ENCODE results near the gene CUL7. TPM values are rescaled to one million over a fixed set of nuclear protein-coding genes. Genes with fewer than 3 reads are reported as not detected.
"Not testable (repeated sequence)": the region's sequence is repeated elsewhere in the genome, so short reads cannot be mapped to it uniquely, and the experiment has no call there.

CUL7 gene
- total RNA-seq, 2 donors from 2014 or later, result 8.3 to 9.8 TPM

GRCh38 chr6:43011207-43011606 is 42.4 kb downstream of the CUL7 start:
- Mint-ChIP-seq H3K36me3 (no peaks in the 10 kb centered on the region), H3K27ac (peak overlapping the region in 1 of 2 donors; percentile 94), H3K27me3 (no peaks in the 10 kb centered on the region), H3K9me3 (no peaks in the 10 kb centered on the region), H3K4me3 (no peak overlapping the region), H3K4me1 (ENCODE audit: low read depth in 2 of 2) (peaks cover 42 to 45% of the 10 kb centered on the region in 2 donors)
- DNase-seq (ENCODE audit: low spot score) (no peak), ATAC-seq (no peak)

- Mint-ChIP-seq H3K36me3 (no peaks in the 10 kb centered on the region), H3K4me3 (no peak overlapping the region), H3K27ac (no peak overlapping the region), H3K4me1 (ENCODE audit: low read depth in 2 of 2) (peaks cover 29 to 35% of the 10 kb centered on the region in 2 donors), H3K27me3 (no peaks in the 10 kb centered on the region), H3K9me3 (no peaks in the 10 kb centered on the region)
- ATAC-seq (no peak), DNase-seq (ENCODE audit: low spot score) (no peak)
Measured at GRCh38 chr6:43009124-43009523, 44.5 kb downstream of the CUL7 start.

GRCh38 chr6:43007126-43007525 is 46.5 kb downstream of the CUL7 start:
- Mint-ChIP-seq H3K9me3 (no peaks in the 10 kb centered on the region), H3K4me1 (ENCODE audit: low read depth in 2 of 2) (peaks cover 9 to 16% of the 10 kb centered on the region in 2 donors), H3K27ac (no peak overlapping the region), H3K36me3 (no peaks in the 10 kb centered on the region), H3K4me3 (no peak overlapping the region), H3K27me3 (no peaks in the 10 kb centered on the region)
- ATAC-seq, result no peak
- no peak for DNase-seq (ENCODE audit: low spot score)

GRCh38 chr6:43006251-43006650 is 47.4 kb downstream of the CUL7 start:
- H3K4me3 Mint-ChIP-seq, result no peak overlapping the region
- H3K9me3 Mint-ChIP-seq, result no peaks in the 10 kb centered on the region
- no peak for ATAC-seq
- no peak overlapping the region for H3K27ac Mint-ChIP-seq
- no peaks in the 10 kb centered on the region for H3K36me3 Mint-ChIP-seq
- no peak for DNase-seq (ENCODE audit: low spot score)
- H3K4me1 Mint-ChIP-seq (ENCODE audit: low read depth in 2 of 2), result peaks cover 0 to 9% of the 10 kb centered on the region in 2 donors
- no peaks in the 10 kb centered on the region for H3K27me3 Mint-ChIP-seq

GRCh38 chr6:43005844-43006243 is 47.8 kb downstream of the CUL7 start:
- H3K4me1 Mint-ChIP-seq (ENCODE audit: low read depth in 2 of 2), result peaks cover 0 to 10% of the 10 kb centered on the region in 2 donors
- no peaks in the 10 kb centered on the region for H3K36me3 Mint-ChIP-seq
- H3K4me3 Mint-ChIP-seq, result no peak overlapping the region
- H3K9me3 Mint-ChIP-seq, result no peaks in the 10 kb centered on the region
- no peak for ATAC-seq
- no peaks in the 10 kb centered on the region for H3K27me3 Mint-ChIP-seq
- no peak overlapping the region for H3K27ac Mint-ChIP-seq
- DNase-seq (ENCODE audit: low spot score), result no peak

- ATAC-seq, result no peak
- no peaks in the 10 kb centered on the region for H3K9me3 Mint-ChIP-seq
- no peak for DNase-seq (ENCODE audit: low spot score)
- no peak overlapping the region for H3K4me3 Mint-ChIP-seq
- peaks cover 0 to 9% of the 10 kb centered on the region in 2 donors for H3K4me1 Mint-ChIP-seq (ENCODE audit: low read depth in 2 of 2)
- H3K36me3 Mint-ChIP-seq, result no peaks in the 10 kb centered on the region
- no peak overlapping the region for H3K27ac Mint-ChIP-seq
- H3K27me3 Mint-ChIP-seq, result no peaks in the 10 kb centered on the region
Measured at GRCh38 chr6:43001843-43002242, 51.8 kb downstream of the CUL7 start.

GRCh38 chr6:42998205-42998604 is 55.4 kb downstream of the CUL7 start:
- not testable (repeated sequence) for H3K27ac Mint-ChIP-seq; H3K9me3 Mint-ChIP-seq; ATAC-seq; DNase-seq (ENCODE audit: low spot score); H3K27me3 Mint-ChIP-seq; H3K4me3 Mint-ChIP-seq; H3K36me3 Mint-ChIP-seq; H3K4me1 Mint-ChIP-seq (ENCODE audit: low read depth in 2 of 2)

- Mint-ChIP-seq H3K4me1 (ENCODE audit: low read depth in 2 of 2) (peaks cover 0 to 6% of the 10 kb centered on the region in 2 donors), H3K27ac (no peak overlapping the region), H3K4me3 (no peak overlapping the region), H3K27me3 (no peaks in the 10 kb centered on the region), H3K36me3 (peaks cover 4% of the 10 kb centered on the region), H3K9me3 (no peaks in the 10 kb centered on the region)
- DNase-seq (ENCODE audit: low spot score) (no peak), ATAC-seq (no peak)
Measured at GRCh38 chr6:42996513-42996912, 57.1 kb downstream of the CUL7 start.

- Mint-ChIP-seq H3K27me3 (no peaks in the 10 kb centered on the region), H3K4me3 (no peak overlapping the region), H3K27ac (no peak overlapping the region), H3K4me1 (ENCODE audit: low read depth in 2 of 2) (peaks cover 2 to 9% of the 10 kb centered on the region in 2 donors), H3K9me3 (no peaks in the 10 kb centered on the region), H3K36me3 (peaks cover 4% of the 10 kb centered on the region)
- ATAC-seq (no peak), DNase-seq (ENCODE audit: low spot score) (no peak)
Measured at GRCh38 chr6:42993445-42993844, 60.2 kb downstream of the CUL7 start.

GRCh38 chr6:42989923-42990322 is 63.7 kb downstream of the CUL7 start:
- ATAC-seq (no peak), DNase-seq (ENCODE audit: low spot score) (no peak)
- Mint-ChIP-seq H3K9me3 (no peaks in the 10 kb centered on the region), H3K4me1 (ENCODE audit: low read depth in 2 of 2) (peaks cover 33 to 38% of the 10 kb centered on the region in 2 donors), H3K27me3 (no peaks in the 10 kb centered on the region), H3K27ac (no peak overlapping the region), H3K36me3 (peaks cover 8% of the 10 kb centered on the region), H3K4me3 (no peak overlapping the region)

GRCh38 chr6:42988486-42989020 is 65.1 kb downstream of the CUL7 start:
- ATAC-seq (no peak), DNase-seq (ENCODE audit: low spot score) (no peak)
- H3K4me3 Mint-ChIP-seq, result no peak overlapping the region
- H3K4me1 Mint-ChIP-seq (ENCODE audit: low read depth in 2 of 2), result peaks cover 41 to 43% of the 10 kb centered on the region in 2 donors
- peaks cover 5% of the 10 kb centered on the region for H3K36me3 Mint-ChIP-seq
- no peaks in the 10 kb centered on the region for H3K9me3 Mint-ChIP-seq
- H3K27ac Mint-ChIP-seq, result no peak overlapping the region
- no peaks in the 10 kb centered on the region for H3K27me3 Mint-ChIP-seq

Other genes with a start within 250 kb of the CUL7 start
- 100 to 1,000 TPM; 125 to 191 TPM for gene RPL7L1, start 174.2 kb downstream of the CUL7 start, total RNA-seq
- gene PTCRA, start 137.8 kb downstream of the CUL7 start, total RNA-seq, result not detected
- 10 to 100 TPM; 35.4 to 38.2 TPM for gene CNPY3, start 124.4 kb downstream of the CUL7 start, total RNA-seq
- gene GNMT, start 93.1 kb downstream of the CUL7 start, total RNA-seq, result 1 to 10 TPM in 1 of 2 donors, under 1 TPM in 1; 0.26 to 1.1 TPM
- gene PEX6, start 74.7 kb downstream of the CUL7 start, total RNA-seq, result 10 to 100 TPM; 14.1 to 18.7 TPM
- gene PPP2R5D, start 69.3 kb downstream of the CUL7 start, total RNA-seq, result 10 to 100 TPM; 38.9 to 47.8 TPM
- gene MEA1, start 39.9 kb downstream of the CUL7 start, total RNA-seq, result 10 to 100 TPM; 55.7 to 77.8 TPM
- gene KLHDC3, start 39.6 kb downstream of the CUL7 start, total RNA-seq, result 10 to 100 TPM; 59.6 to 60.8 TPM
- gene RRP36, start 32.2 kb downstream of the CUL7 start, total RNA-seq, result 10 to 100 TPM; 86.9 to 96.5 TPM
- 10 to 100 TPM; 41.7 to 59.6 TPM for gene MRPL2, start 5.6 kb upstream of the CUL7 start, total RNA-seq
- 10 to 100 TPM; 12.3 to 13.0 TPM for gene KLC4, start 5.8 kb upstream of the CUL7 start, total RNA-seq
- 1 to 10 TPM; 1.2 to 4.1 TPM for gene PTK7, start 22.5 kb upstream of the CUL7 start, total RNA-seq
- gene SRF, start 117.4 kb upstream of the CUL7 start, total RNA-seq, result 10 to 100 TPM; 56.8 to 70.4 TPM
- gene CUL9, start 128.3 kb upstream of the CUL7 start, total RNA-seq, result 10 to 100 TPM; 41.5 to 85.8 TPM
- 10 to 100 TPM; 15.0 to 32.5 TPM for gene DNPH1, start 175.6 kb upstream of the CUL7 start, total RNA-seq
- gene TTBK1, start 189.6 kb upstream of the CUL7 start, total RNA-seq, result under 1 TPM; 0.75 to 0.81 TPM
- gene SLC22A7, start 244.4 kb upstream of the CUL7 start, total RNA-seq, result not detected

Measured in natural killer cell treated with Interleukin-12 subunit alpha and Interleukin-12 subunit beta and Interleukin-15 and Interleukin-18, amount 100 ng/mL, for 72 hours (primary cell).